HEK293 (cell line): ENCODE measurements around the gene STPG3.

Source experiments
- GLIS2 ChIP-seq: fragments of 450-650 bp; formaldehyde crosslinking; IDR thresholded peaks from 2 replicates; pipeline ENCODE4 v1.5.1; 2016; ENCODE audit warnings: missing biosample characterization, missing genetic modification characterization
- IKZF3 ChIP-seq: fragments of 450-650 bp; IDR thresholded peaks from 2 replicates; pipeline ENCODE4 v1.5.0; 2018; ENCODE audit warnings: missing biosample characterization, mild to moderate bottlenecking, missing genetic modification characterization, moderate library complexity
- KLF1 ChIP-seq: fragments of 450-650 bp; formaldehyde crosslinking; IDR thresholded peaks from 2 replicates; pipeline ENCODE4 v1.5.1; 2016; ENCODE audit warnings: missing biosample characterization, missing genetic modification characterization
- KLF10 ChIP-seq: fragments of 450-650 bp; IDR thresholded peaks from 2 replicates; pipeline ENCODE4 v1.5.1; 2018; ENCODE audit warnings: missing biosample characterization, mild to moderate bottlenecking, missing genetic modification characterization
- OVOL3 ChIP-seq: fragments of 450-650 bp; formaldehyde crosslinking; IDR thresholded peaks from 2 replicates; pipeline ENCODE4 v1.5.1; 2016; ENCODE audit warnings: missing biosample characterization, missing genetic modification characterization
- SP7 ChIP-seq: fragments of 450-650 bp; formaldehyde crosslinking; IDR thresholded peaks from 2 replicates; pipeline ENCODE4 v1.5.1; 2016; ENCODE audit warnings: missing biosample characterization, missing genetic modification characterization
- ZBTB48 ChIP-seq: fragments of 450-650 bp; formaldehyde crosslinking; IDR thresholded peaks from 2 replicates; pipeline ENCODE4 v1.5.1; 2016; ENCODE audit warnings: missing biosample characterization, missing genetic modification characterization
- ZBTB7A ChIP-seq: fragments of 450-650 bp; formaldehyde crosslinking; IDR thresholded peaks from 2 replicates; pipeline ENCODE4 v1.5.1; 2016; ENCODE audit warnings: low read depth, missing biosample characterization, missing genetic modification characterization
- ZFHX2 ChIP-seq: fragments of 450-650 bp; formaldehyde crosslinking; conservative IDR thresholded peaks from 2 replicates; pipeline ENCODE4 v1.5.1; 2016; ENCODE audit warnings: missing biosample characterization, missing genetic modification characterization
- ZNF155 ChIP-seq: fragments of 450-650 bp; formaldehyde crosslinking; IDR thresholded peaks from 2 replicates; pipeline ENCODE4 v1.5.1; 2016; ENCODE audit warnings: missing biosample characterization, missing genetic modification characterization
- ZNF23 ChIP-seq: fragments of 450-650 bp; formaldehyde crosslinking; IDR thresholded peaks from 2 replicates; pipeline ENCODE4 v1.5.1; 2016; ENCODE audit warnings: missing biosample characterization, missing genetic modification characterization, borderline replicate concordance
- ZNF24 ChIP-seq: fragments of 450-650 bp; formaldehyde crosslinking; IDR thresholded peaks from 2 replicates; pipeline ENCODE4 v1.5.1; 2016; ENCODE audit warnings: missing biosample characterization, missing genetic modification characterization
- ZNF292 ChIP-seq: fragments of 450-650 bp; formaldehyde crosslinking; IDR thresholded peaks from 2 replicates; pipeline ENCODE4 v1.5.1; 2016; ENCODE audit warnings: low read depth, missing biosample characterization, missing genetic modification characterization, borderline replicate concordance
- ZNF341 ChIP-seq: fragments of 450-650 bp; formaldehyde crosslinking; IDR thresholded peaks from 2 replicates; pipeline ENCODE4; 2016; ENCODE audit warnings: low read depth, missing biosample characterization, missing genetic modification characterization
- ZNF391 ChIP-seq: fragments of 450-650 bp; formaldehyde crosslinking; IDR thresholded peaks from 2 replicates; pipeline ENCODE4 v1.5.1; 2016; ENCODE audit warnings: low read depth, missing biosample characterization, missing genetic modification characterization, borderline replicate concordance
- ZNF423 ChIP-seq: fragments of 450-650 bp; formaldehyde crosslinking; IDR thresholded peaks from 2 replicates; pipeline ENCODE4 v1.5.1; 2016; ENCODE audit warnings: missing biosample characterization, missing genetic modification characterization
- ZNF548 ChIP-seq: fragments of 450-650 bp; formaldehyde crosslinking; IDR thresholded peaks from 2 replicates; pipeline ENCODE4 v1.5.1; 2016; ENCODE audit warnings: missing biosample characterization, missing genetic modification characterization
- ZNF585B ChIP-seq: fragments of 450-650 bp; formaldehyde crosslinking; IDR thresholded peaks from 2 replicates; pipeline ENCODE4 v1.5.1; 2016; ENCODE audit warnings: missing biosample characterization, missing genetic modification characterization
- ZNF610 ChIP-seq: fragments of 450-650 bp; formaldehyde crosslinking; IDR thresholded peaks from 2 replicates; pipeline ENCODE4 v1.5.1; 2016; ENCODE audit warnings: missing biosample characterization, missing genetic modification characterization, borderline replicate concordance
- ZNF76 ChIP-seq: fragments of 450-650 bp; formaldehyde crosslinking; IDR thresholded peaks from 2 replicates; pipeline ENCODE4; 2016; ENCODE audit warnings: low read depth, missing biosample characterization, missing genetic modification characterization, borderline replicate concordance
- ZNF791 ChIP-seq: fragments of 450-650 bp; formaldehyde crosslinking; IDR thresholded peaks from 2 replicates; pipeline ENCODE4 v1.5.1; 2016; ENCODE audit warnings: missing biosample characterization, missing genetic modification characterization
- ZNF830 ChIP-seq: fragments of 450-650 bp; IDR thresholded peaks from 2 replicates; pipeline ENCODE4 v1.5.0; 2018; ENCODE audit warnings: missing biosample characterization, missing genetic modification characterization, low read depth, mild to moderate bottlenecking, moderate library complexity
- ZSCAN23 ChIP-seq: fragments of 450-650 bp; formaldehyde crosslinking; IDR thresholded peaks from 2 replicates; pipeline ENCODE4 v1.5.1; 2016; ENCODE audit warnings: missing biosample characterization, missing genetic modification characterization
- ZSCAN30 ChIP-seq: fragments of 450-650 bp; IDR thresholded peaks from 2 replicates; pipeline ENCODE4 v1.5.1; 2018; ENCODE audit warnings: missing biosample characterization, mild to moderate bottlenecking, missing genetic modification characterization, moderate library complexity
- TF ChIP-seq, protein P1 (sequence below): fragments of 450-650 bp; formaldehyde crosslinking; IDR thresholded peaks from 2 replicates; pipeline ENCODE4 v1.5.1; 2016; ENCODE audit warnings: missing biosample characterization, missing genetic modification characterization
- TF ChIP-seq, protein P2 (sequence below): fragments of 450-650 bp; formaldehyde crosslinking; IDR thresholded peaks from 2 replicates; pipeline ENCODE4 v1.5.1; 2016; ENCODE audit warnings: missing biosample characterization, missing genetic modification characterization
- TF ChIP-seq, protein P3 (sequence below): fragments of 450-650 bp; formaldehyde crosslinking; IDR thresholded peaks from 2 replicates; pipeline ENCODE4 v1.5.1; 2016; ENCODE audit warnings: missing biosample characterization, missing genetic modification characterization
- TF ChIP-seq, protein P4 (sequence below): fragments of 450-650 bp; formaldehyde crosslinking; IDR thresholded peaks from 2 replicates; pipeline ENCODE4 v1.5.1; 2016; ENCODE audit warnings: missing biosample characterization, missing genetic modification characterization
- TF ChIP-seq, protein P5 (sequence below): fragments of 450-650 bp; formaldehyde crosslinking; IDR thresholded peaks from 2 replicates; pipeline ENCODE4 v1.5.1; 2017; ENCODE audit warnings: missing biosample characterization, mild to moderate bottlenecking, missing genetic modification characterization, moderate library complexity
- TF ChIP-seq, protein P6 (sequence below): fragments of 450-650 bp; formaldehyde crosslinking; IDR thresholded peaks from 2 replicates; pipeline ENCODE4 v1.5.1; 2016; ENCODE audit warnings: missing biosample characterization, missing genetic modification characterization, borderline replicate concordance

Gene STPG3

DNA sequence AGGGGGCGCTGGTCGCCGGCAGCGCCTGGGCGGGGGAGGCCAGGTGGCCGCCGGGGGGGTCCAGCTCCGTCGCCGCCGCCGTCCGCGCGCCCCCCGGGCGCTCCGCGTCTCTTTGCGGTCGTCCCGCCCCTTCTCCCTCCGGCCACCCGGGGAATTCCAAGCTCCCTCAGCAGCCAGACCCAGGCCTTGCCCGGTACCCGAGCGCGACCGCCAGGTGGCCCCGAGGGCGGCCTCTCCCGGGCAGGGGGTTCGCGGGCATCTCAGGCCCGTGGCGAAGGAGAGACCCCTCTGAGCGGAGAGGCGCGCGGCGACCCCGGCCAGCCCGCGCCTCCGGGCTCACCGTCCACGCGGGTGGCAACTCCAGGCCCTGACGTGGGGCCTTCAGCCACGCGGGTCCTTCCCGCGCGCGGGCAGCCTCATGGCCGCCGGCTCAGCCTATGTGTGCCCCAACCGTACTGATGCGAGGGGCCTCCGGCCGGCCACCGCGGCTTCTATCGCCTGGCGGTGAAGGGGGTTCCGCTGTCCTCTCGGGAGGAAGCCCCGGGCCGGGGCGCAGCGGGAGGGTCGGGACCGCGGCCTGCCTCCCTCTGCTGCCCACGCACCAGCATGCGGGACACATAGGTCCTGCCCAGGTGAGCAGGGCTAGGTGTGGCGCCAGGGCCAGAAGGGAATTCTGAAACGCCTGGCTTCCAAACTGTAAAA is 51.5 kb downstream of the STPG3 start (continued):
- TF ChIP-seq, protein P1, sequence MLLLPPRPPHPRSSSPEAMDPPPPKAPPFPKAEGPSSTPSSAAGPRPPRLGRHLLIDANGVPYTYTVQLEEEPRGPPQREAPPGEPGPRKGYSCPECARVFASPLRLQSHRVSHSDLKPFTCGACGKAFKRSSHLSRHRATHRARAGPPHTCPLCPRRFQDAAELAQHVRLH (tag by site-specific recombination): peak; percentile 19; the same call in 1 of the 2 replicates
- TF ChIP-seq ZBTB48: peak; percentile 46; the same call in 1 of the 2 replicates
- TF ChIP-seq ZNF24: no peak; the same call in 1 of the 2 replicates
- TF ChIP-seq GLIS2 (tag by site-specific recombination): peak; percentile 85
- TF ChIP-seq, protein P2, sequence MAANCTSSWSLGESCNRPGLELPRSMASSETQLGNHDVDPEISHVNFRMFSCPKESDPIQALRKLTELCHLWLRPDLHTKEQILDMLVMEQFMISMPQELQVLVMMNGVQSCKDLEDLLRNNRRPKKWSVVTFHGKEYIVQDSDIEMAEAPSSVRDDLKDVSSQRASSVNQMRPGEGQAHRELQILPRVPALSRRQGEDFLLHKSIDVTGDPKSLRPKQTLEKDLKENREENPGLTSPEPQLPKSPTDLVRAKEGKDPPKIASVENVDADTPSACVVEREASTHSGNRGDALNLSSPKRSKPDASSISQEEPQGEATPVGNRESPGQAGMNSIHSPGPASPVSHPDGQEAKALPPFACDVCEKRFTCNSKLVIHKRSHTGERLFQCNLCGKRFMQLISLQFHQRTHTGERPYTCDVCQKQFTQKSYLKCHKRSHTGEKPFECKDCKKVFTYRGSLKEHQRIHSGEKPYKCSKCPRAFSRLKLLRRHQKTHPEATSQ (tag by site-specific recombination): peak; percentile 34; the same call in 1 of the 2 replicates
- peak; percentile 81 for TF ChIP-seq ZNF341
- TF ChIP-seq ZSCAN23: no peak
- no peak; the same call in 1 of the 2 replicates for TF ChIP-seq KLF1 (tag by site-specific recombination)
- peak; percentile 63; the same call in 1 of the 2 replicates for TF ChIP-seq KLF10
- peak; percentile 11 for TF ChIP-seq ZNF423 (tag by site-specific recombination)
- TF ChIP-seq, protein P3, sequence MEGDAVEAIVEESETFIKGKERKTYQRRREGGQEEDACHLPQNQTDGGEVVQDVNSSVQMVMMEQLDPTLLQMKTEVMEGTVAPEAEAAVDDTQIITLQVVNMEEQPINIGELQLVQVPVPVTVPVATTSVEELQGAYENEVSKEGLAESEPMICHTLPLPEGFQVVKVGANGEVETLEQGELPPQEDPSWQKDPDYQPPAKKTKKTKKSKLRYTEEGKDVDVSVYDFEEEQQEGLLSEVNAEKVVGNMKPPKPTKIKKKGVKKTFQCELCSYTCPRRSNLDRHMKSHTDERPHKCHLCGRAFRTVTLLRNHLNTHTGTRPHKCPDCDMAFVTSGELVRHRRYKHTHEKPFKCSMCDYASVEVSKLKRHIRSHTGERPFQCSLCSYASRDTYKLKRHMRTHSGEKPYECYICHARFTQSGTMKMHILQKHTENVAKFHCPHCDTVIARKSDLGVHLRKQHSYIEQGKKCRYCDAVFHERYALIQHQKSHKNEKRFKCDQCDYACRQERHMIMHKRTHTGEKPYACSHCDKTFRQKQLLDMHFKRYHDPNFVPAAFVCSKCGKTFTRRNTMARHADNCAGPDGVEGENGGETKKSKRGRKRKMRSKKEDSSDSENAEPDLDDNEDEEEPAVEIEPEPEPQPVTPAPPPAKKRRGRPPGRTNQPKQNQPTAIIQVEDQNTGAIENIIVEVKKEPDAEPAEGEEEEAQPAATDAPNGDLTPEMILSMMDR (tag by site-specific recombination): peak; percentile 84
- TF ChIP-seq, protein P4, sequence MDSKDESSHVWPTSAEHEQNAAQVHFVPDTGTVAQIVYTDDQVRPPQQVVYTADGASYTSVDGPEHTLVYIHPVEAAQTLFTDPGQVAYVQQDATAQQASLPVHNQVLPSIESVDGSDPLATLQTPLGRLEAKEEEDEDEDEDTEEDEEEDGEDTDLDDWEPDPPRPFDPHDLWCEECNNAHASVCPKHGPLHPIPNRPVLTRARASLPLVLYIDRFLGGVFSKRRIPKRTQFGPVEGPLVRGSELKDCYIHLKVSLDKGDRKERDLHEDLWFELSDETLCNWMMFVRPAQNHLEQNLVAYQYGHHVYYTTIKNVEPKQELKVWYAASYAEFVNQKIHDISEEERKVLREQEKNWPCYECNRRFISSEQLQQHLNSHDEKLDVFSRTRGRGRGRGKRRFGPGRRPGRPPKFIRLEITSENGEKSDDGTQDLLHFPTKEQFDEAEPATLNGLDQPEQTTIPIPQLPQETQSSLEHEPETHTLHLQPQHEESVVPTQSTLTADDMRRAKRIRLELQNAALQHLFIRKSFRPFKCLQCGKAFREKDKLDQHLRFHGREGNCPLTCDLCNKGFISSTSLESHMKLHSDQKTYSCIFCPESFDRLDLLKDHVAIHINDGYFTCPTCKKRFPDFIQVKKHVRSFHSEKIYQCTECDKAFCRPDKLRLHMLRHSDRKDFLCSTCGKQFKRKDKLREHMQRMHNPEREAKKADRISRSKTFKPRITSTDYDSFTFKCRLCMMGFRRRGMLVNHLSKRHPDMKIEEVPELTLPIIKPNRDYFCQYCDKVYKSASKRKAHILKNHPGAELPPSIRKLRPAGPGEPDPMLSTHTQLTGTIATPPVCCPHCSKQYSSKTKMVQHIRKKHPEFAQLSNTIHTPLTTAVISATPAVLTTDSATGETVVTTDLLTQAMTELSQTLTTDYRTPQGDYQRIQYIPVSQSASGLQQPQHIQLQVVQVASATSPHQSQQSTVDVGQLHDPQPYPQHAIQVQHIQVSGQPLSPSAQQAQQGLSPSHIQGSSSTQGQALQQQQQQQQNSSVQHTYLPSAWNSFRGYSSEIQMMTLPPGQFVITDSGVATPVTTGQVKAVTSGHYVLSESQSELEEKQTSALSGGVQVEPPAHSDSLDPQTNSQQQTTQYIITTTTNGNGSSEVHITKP: peak; percentile 55
- no peak for TF ChIP-seq ZNF610 (tag by site-specific recombination)
- TF ChIP-seq ZNF548: no peak
- peak; percentile 87 for TF ChIP-seq ZSCAN30 (tag by site-specific recombination)
- TF ChIP-seq ZNF155 (tag by site-specific recombination): no peak
- no peak for TF ChIP-seq ZNF292 (tag by site-specific recombination)
- TF ChIP-seq, protein P5, sequence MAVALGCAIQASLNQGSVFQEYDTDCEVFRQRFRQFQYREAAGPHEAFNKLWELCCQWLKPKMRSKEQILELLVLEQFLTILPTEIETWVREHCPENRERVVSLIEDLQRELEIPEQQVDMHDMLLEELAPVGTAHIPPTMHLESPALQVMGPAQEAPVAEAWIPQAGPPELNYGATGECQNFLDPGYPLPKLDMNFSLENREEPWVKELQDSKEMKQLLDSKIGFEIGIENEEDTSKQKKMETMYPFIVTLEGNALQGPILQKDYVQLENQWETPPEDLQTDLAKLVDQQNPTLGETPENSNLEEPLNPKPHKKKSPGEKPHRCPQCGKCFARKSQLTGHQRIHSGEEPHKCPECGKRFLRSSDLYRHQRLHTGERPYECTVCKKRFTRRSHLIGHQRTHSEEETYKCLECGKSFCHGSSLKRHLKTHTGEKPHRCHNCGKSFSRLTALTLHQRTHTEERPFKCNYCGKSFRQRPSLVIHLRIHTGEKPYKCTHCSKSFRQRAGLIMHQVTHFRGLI (tag by site-specific recombination): no peak
- TF ChIP-seq SP7 (tag by site-specific recombination): no peak; the same call in 1 of the 2 replicates
- 0 out of 2 replicates have a peak, but pooled peaks have one; percentile 43 for TF ChIP-seq ZNF391 (tag by site-specific recombination)
- TF ChIP-seq, protein P6, sequence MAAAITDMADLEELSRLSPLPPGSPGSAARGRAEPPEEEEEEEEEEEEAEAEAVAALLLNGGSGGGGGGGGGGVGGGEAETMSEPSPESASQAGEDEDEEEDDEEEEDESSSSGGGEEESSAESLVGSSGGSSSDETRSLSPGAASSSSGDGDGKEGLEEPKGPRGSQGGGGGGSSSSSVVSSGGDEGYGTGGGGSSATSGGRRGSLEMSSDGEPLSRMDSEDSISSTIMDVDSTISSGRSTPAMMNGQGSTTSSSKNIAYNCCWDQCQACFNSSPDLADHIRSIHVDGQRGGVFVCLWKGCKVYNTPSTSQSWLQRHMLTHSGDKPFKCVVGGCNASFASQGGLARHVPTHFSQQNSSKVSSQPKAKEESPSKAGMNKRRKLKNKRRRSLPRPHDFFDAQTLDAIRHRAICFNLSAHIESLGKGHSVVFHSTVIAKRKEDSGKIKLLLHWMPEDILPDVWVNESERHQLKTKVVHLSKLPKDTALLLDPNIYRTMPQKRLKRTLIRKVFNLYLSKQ: no peak
- TF ChIP-seq ZNF585B (tag by site-specific recombination): no peak
- peak; percentile 62; the same call in 1 of the 2 replicates for TF ChIP-seq ZBTB7A (tag by site-specific recombination)
- 0 out of 2 replicates have a peak, but pooled peaks have one; percentile 6 for TF ChIP-seq OVOL3 (tag by site-specific recombination)
- peak; percentile 48; the same call in 1 of the 2 replicates for TF ChIP-seq ZNF76 (tag by site-specific recombination)
- no peak for TF ChIP-seq ZNF23 (tag by site-specific recombination)
- TF ChIP-seq ZNF791 (tag by site-specific recombination): no peak
- TF ChIP-seq IKZF3 (tag by site-specific recombination): no peak
- no peak for TF ChIP-seq ZNF830
- peak; percentile 64 for TF ChIP-seq ZFHX2 (tag by site-specific recombination)
